HG03439 (cell line): ENCODE results near the gene TBKBP1.

Source experiments
- ATAC-seq: cut with Tn5 transposase; IDR thresholded peaks from one replicate; pipeline ENCODE4 v1.9.1; 2021; ENCODE audit warnings: mild to moderate bottlenecking, moderate library complexity; ENCODE audit not compliant: unreplicated experiment

TBKBP1 gene

DNA sequence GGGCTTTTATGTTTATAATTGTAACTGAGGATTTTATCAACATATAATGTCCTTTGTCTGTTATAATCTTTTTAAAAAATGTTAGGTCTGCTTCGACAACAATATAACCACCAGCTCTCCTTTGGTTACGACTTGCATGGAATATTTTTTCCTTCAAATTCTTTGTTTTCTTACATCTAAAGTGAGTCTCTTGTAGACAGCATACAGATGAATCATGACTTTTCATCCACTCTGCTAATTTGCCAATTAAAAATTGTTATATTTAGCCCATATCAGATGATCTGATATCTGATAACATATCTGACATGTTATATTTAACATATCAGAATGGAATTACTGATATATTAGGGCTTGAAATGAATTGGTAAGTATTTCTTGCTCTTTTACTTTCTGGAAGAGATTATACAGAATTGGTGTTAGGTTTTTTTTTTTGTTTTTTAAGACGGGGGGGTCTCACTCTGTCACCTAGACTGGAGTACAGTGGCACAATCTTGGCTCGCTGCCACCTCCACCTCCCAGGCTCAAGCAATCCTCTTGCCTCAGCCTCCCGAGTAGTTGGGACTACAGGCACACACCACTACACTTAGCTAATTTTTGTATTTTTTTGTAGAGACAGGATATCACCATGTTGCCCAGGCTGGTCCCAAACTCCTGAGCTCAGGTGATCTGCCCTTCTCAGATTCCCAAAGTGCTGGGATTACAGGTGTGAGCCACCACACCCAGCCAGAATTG, 66.6 kb downstream of the TBKBP1 start:
- no peak for ATAC-seq
